HCT116 (cell line): ENCODE results near the gene PHACTR1. TPM values are rescaled to one million over a fixed set of nuclear protein-coding genes. Genes with fewer than 3 reads are reported as not detected.

Experiments
- ATAC-seq: fragments of 200-7000 bp; cut with Tn5 transposase; 2 replicates; pipeline ENCODE4 v1.9.1; 2020; ENCODE audit warnings: mild to moderate bottlenecking, moderate library complexity
- BruUV-seq: library from RNA; stranded (reverse); fragments of 400-500 nt; replicated peaks from 2 replicates; lab custom pipeline; 2021; lab: Mats Ljungman, UMichigan
- CTCF ChIA-PET: fragments of 300-600 bp; sonication (Branson Sonifier 250); formaldehyde crosslinking; loops from one replicate; lab custom pipeline; 2021; ENCODE audit warnings: antibody characterized with exemption; lab: Charles Lee
- POLR2A ChIA-PET: fragments of 300-600, 350-600 bp; sonication (Branson Sonifier 250); formaldehyde crosslinking; loops from one replicate; lab custom pipeline; 2021; ENCODE audit warnings: antibody characterized with exemption; lab: Charles Lee
- RAD21 ChIA-PET, 2 experiments: fragments of 300-600 bp; sonication (Branson Sonifier 250); formaldehyde crosslinking; loops; one replicate each; lab custom pipeline; 2023; ENCODE audit warnings: low total read pairs in 2 of 2; ENCODE audit not compliant: uncharacterized antibody in 2 of 2, unreplicated experiment in 2 of 2, low non-redundant PET in 1 of 2; lab: Charles Lee
- DNase-seq: peaks from one replicate; pipeline ENCODE4 v3.0.0-alpha.2; 2010; ENCODE audit warnings: low read depth, low spot score
- H2AFZ ChIP-seq: fragments of 200-600 bp; shearing (Covaris generic), sonication (generic); 2 replicates; pipeline ENCODE4 v1.6.1; 2017; ENCODE audit warnings: low read depth, mixed run types, mixed read lengths, antibody characterized with exemption, low read length; ENCODE audit not compliant: poor library complexity, severe bottlenecking
- H3K27ac ChIP-seq: 2 replicates; pipeline ENCODE4 v1.5.1; 2012; ENCODE audit warnings: low read depth, low read length
- H3K27me3 ChIP-seq: fragments of 200-600 bp; sonication (generic); 2 replicates; pipeline ENCODE4 v1.6.1; 2016; ENCODE audit warnings: mixed run types, low read length, mixed read lengths; ENCODE audit not compliant: insufficient read depth
- H3K36me3 ChIP-seq, 2 experiments: fragments of 200-500 bp in 1 of 2; fragments of 200-600 bp in 1 of 2; sonication (Bioruptor generic) in 1 of 2; sonication (generic) in 1 of 2; 2 replicates each; pipeline versions ENCODE4 v1.5.1 to v1.6.1; 2014 to 2016; ENCODE audit warnings: low read length in 2 of 2, inconsistent platforms in 1 of 2, mixed read lengths in 1 of 2, mixed run types in 1 of 2; ENCODE audit not compliant: insufficient read depth in 2 of 2, control insufficient read depth in 1 of 2
- H3K4me1 ChIP-seq, 2 experiments: fragments of 200-600 bp in 1 of 2; sonication (generic) in 1 of 2; 2 replicates each; pipeline versions ENCODE4 v1.5.1 to v1.6.1; 2012 to 2017; ENCODE audit warnings: low read length in 2 of 2, inconsistent platforms in 1 of 2, mild to moderate bottlenecking in 1 of 2, mixed read lengths in 1 of 2, mixed run types in 1 of 2, moderate library complexity in 1 of 2; ENCODE audit not compliant: insufficient read depth in 2 of 2, control insufficient read depth in 1 of 2
- H3K4me2 ChIP-seq: fragments of 200-600 bp; sonication (generic); 2 replicates; pipeline ENCODE4 v1.6.1; 2017; ENCODE audit warnings: mixed run types, low read length, mixed read lengths
- H3K4me3 ChIP-seq, 2 experiments: fragments of 200-600 bp in 1 of 2; sonication (generic) in 1 of 2; replicated peaks in 1 of 2; 2 replicates each; pipeline ENCODE4 v1.5.1; 2011 to 2016; ENCODE audit warnings: low read length in 2 of 2, control low read depth in 1 of 2, low read depth in 1 of 2, mild to moderate bottlenecking in 1 of 2, mixed read lengths in 1 of 2, mixed run types in 1 of 2
- H3K79me2 ChIP-seq: fragments of 200-600 bp; sonication (generic); 2 replicates; pipeline ENCODE4 v1.6.1; 2017; ENCODE audit warnings: mild to moderate bottlenecking, mixed run types, low read length, moderate library complexity, mixed read lengths; ENCODE audit not compliant: insufficient read depth
- H3K9ac ChIP-seq: fragments of 200-600 bp; sonication (generic); 2 replicates; pipeline ENCODE4 v1.6.1; 2016; ENCODE audit warnings: low read length, mixed read lengths
- H3K9me2 ChIP-seq: fragments of 200-600 bp; sonication (generic), shearing (Covaris generic); 2 replicates; pipeline ENCODE4 v1.6.1; 2017; ENCODE audit warnings: mixed run types, mild to moderate bottlenecking, moderate library complexity; ENCODE audit not compliant: insufficient read depth
- H3K9me3 ChIP-seq, 2 experiments: fragments of 200-500 bp in 1 of 2; fragments of 200-600 bp in 1 of 2; sonication (Bioruptor generic) in 1 of 2; sonication (generic) in 1 of 2; 2 replicates each; pipeline ENCODE4 v1.6.1; 2014 to 2017; ENCODE audit warnings: low read length in 2 of 2, mixed read lengths in 2 of 2, inconsistent platforms in 1 of 2, low read depth in 1 of 2, mild to moderate bottlenecking in 1 of 2, mixed run types in 1 of 2, moderate library complexity in 1 of 2; ENCODE audit not compliant: control insufficient read depth in 1 of 2, insufficient read depth in 1 of 2
- H4K20me1 ChIP-seq: fragments of 200-600 bp; sonication (generic), shearing (Covaris generic); 2 replicates; pipeline ENCODE4 v1.6.1; 2017; ENCODE audit warnings: mixed run types, mild to moderate bottlenecking, moderate library complexity; ENCODE audit not compliant: insufficient read depth
- ATF3 ChIP-seq: IDR thresholded peaks from 2 replicates; pipeline ENCODE4 v1.6.1; 2012
- CEBPB ChIP-seq: IDR thresholded peaks from 2 replicates; pipeline ENCODE4 v1.6.1; 2012; ENCODE audit warnings: low read depth
- CTCF ChIP-seq, 3 experiments: fragments of 200-600 bp in 1 of 3; sonication (generic) in 1 of 3; IDR thresholded peaks in 2 of 3; conservative IDR thresholded peaks in 1 of 3; 2 replicates each; pipeline ENCODE4 v1.5.1; 2012 to 2017; ENCODE audit warnings: low read depth in 2 of 3, low read length in 2 of 3, antibody characterized with exemption in 1 of 3, borderline replicate concordance in 1 of 3, control low read depth in 1 of 3, mild to moderate bottlenecking in 1 of 3, mixed read lengths in 1 of 3, mixed run types in 1 of 3, moderate library complexity in 1 of 3; ENCODE audit not compliant: insufficient read depth in 1 of 3
- ELF1 ChIP-seq: IDR thresholded peaks from 2 replicates; pipeline ENCODE4 v1.6.1; 2012; ENCODE audit warnings: low read depth, borderline replicate concordance
- EZH2phosphoT487 ChIP-seq: fragments of 200-600 bp; IDR thresholded peaks from 2 replicates; pipeline ENCODE4 v1.6.1; 2018; ENCODE audit warnings: antibody characterized with exemption, borderline replicate concordance
- FOSL1 ChIP-seq: IDR thresholded peaks from 2 replicates; pipeline ENCODE4 v1.6.1; 2012; ENCODE audit warnings: low read depth
- JUND ChIP-seq: IDR thresholded peaks from 2 replicates; pipeline ENCODE4 v1.6.1; 2012
- POLR2A ChIP-seq: IDR thresholded peaks from 2 replicates; pipeline ENCODE4 v1.7.0; 2011; ENCODE audit warnings: borderline replicate concordance; ENCODE audit not compliant: insufficient read depth, insufficient read length; ENCODE audit errors: extremely low read depth
- RAD21 ChIP-seq: IDR thresholded peaks from 2 replicates; pipeline ENCODE4 v1.6.1; 2012; ENCODE audit warnings: low read depth, mild to moderate bottlenecking
- REST ChIP-seq: IDR thresholded peaks from 2 replicates; pipeline ENCODE4 v1.6.1; 2012; ENCODE audit warnings: low read depth
- SIN3A ChIP-seq: IDR thresholded peaks from 2 replicates; pipeline ENCODE4 v1.6.1; 2012; ENCODE audit warnings: low read depth
- SP1 ChIP-seq: IDR thresholded peaks from 2 replicates; pipeline ENCODE4 v1.6.1; 2012; ENCODE audit warnings: low read depth
- SRF ChIP-seq: IDR thresholded peaks from 2 replicates; pipeline ENCODE4 v1.6.1; 2012; ENCODE audit warnings: low read depth
- ZFX ChIP-seq: fragments of 450-650 bp; IDR thresholded peaks from 2 replicates; pipeline ENCODE4 v1.6.1; 2017
- intact Hi-C: fragments of 100-400 bp; cut with micrococcal nuclease; formaldehyde crosslinking; loops from 2 replicates; pipeline ENCODE4 v1.10.0; 2022
- total RNA-seq: library from RNA; stranded (reverse); gene quantifications from one replicate; pipeline ENCODE4 v1.2.1, GENCODE V29; 2021; ENCODE audit not compliant: unreplicated experiment
- TF ChIP-seq, protein P1 (sequence below): IDR thresholded peaks from 2 replicates; pipeline ENCODE4 v1.6.1; 2011; ENCODE audit warnings: mild to moderate bottlenecking, low read length, moderate library complexity; ENCODE audit not compliant: insufficient replicate concordance; ENCODE audit errors: extremely low read depth
- TF ChIP-seq, protein P2 (sequence below): IDR thresholded peaks from 2 replicates; pipeline ENCODE4 v1.6.1; 2012

PHACTR1 gene
- total RNA-seq, 1 experiment from 2014 or later = 0.17 TPM

- Histone ChIP-seq H3K4me1 (no peaks in the 10 kb centered on the region), H3K36me3 (no peaks in the 10 kb centered on the region), H3K27ac (no peak overlapping the region), H3K79me2 (no peaks in the 10 kb centered on the region), H3K9me3 (no peaks in the 10 kb centered on the region), H3K9ac (no peak overlapping the region), H3K4me2 (no peak overlapping the region), H3K27me3 (no peaks in the 10 kb centered on the region), H3K4me3 (no peak overlapping the region), H4K20me1 (peaks cover 4% of the 10 kb centered on the region; the same call in 1 of the 2 replicates), H2AFZ (no peak overlapping the region), H3K9me2 (no peaks in the 10 kb centered on the region)
- ChIA-PET RAD21 (no interaction called here), CTCF (no interaction called here), POLR2A (no interaction called here)
- no peak for DNase-seq
- intact Hi-C loops = no loop called here
- no TSS peak for BruUV-seq
- ATAC-seq = no peak
- no peak for TF ChIP-seq ELF1
- no peak for TF ChIP-seq REST
- TF ChIP-seq POLR2A = no peak
- no peak for TF ChIP-seq SRF
- TF ChIP-seq JUND = no peak
- no peak for TF ChIP-seq SP1
- TF ChIP-seq RAD21 = no peak
- TF ChIP-seq, protein P1, sequence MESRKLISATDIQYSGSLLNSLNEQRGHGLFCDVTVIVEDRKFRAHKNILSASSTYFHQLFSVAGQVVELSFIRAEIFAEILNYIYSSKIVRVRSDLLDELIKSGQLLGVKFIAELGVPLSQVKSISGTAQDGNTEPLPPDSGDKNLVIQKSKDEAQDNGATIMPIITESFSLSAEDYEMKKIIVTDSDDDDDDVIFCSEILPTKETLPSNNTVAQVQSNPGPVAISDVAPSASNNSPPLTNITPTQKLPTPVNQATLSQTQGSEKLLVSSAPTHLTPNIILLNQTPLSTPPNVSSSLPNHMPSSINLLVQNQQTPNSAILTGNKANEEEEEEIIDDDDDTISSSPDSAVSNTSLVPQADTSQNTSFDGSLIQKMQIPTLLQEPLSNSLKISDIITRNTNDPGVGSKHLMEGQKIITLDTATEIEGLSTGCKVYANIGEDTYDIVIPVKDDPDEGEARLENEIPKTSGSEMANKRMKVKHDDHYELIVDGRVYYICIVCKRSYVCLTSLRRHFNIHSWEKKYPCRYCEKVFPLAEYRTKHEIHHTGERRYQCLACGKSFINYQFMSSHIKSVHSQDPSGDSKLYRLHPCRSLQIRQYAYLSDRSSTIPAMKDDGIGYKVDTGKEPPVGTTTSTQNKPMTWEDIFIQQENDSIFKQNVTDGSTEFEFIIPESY = no peak
- no peak for TF ChIP-seq EZH2phosphoT487
- no peak for TF ChIP-seq FOSL1
- TF ChIP-seq CTCF (IDR thresholded peaks at IDR 0.05 in 2 of 3, conservative IDR thresholded peaks at IDR 0.05 in 1 of 3; ENCODE audit: borderline replicate concordance in 1 of 3, insufficient read depth in 1 of 3, low read depth in 2 of 3, low read length in 2 of 3) = no peak
- TF ChIP-seq ATF3 = no peak
- TF ChIP-seq, protein P2, sequence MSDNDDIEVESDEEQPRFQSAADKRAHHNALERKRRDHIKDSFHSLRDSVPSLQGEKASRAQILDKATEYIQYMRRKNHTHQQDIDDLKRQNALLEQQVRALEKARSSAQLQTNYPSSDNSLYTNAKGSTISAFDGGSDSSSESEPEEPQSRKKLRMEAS = no peak
- no peak for TF ChIP-seq ZFX
- no peak for TF ChIP-seq SIN3A
- TF ChIP-seq CEBPB = no peak
Measured at GRCh38 chr6:12750416-12750815, 33.8 kb downstream of the PHACTR1 start.
